HepG2 (cell line): Measurements from ENCODE around the gene GBA2. TPM values are rescaled to one million over a fixed set of nuclear protein-coding genes. Genes with fewer than 3 reads are reported as not detected.

Experiments
- DMAP1 ChIP-seq: IDR thresholded peaks from 2 replicates; pipeline ENCODE4 v1.6.1; 2016
- GZF1 ChIP-seq: sonication (generic); formaldehyde crosslinking; IDR thresholded peaks from 2 replicates; pipeline ENCODE4 v1.5.1; 2020; ENCODE audit warnings: mild to moderate bottlenecking, missing genetic modification reagents
- ISL2 ChIP-seq: sonication (generic); formaldehyde crosslinking; IDR thresholded peaks from 2 replicates; pipeline ENCODE4 v1.5.0; 2020; ENCODE audit warnings: missing genetic modification reagents
- SIN3B ChIP-seq: fragments of 150-350 bp; IDR thresholded peaks from 2 replicates; pipeline ENCODE4 v1.6.1; 2014; ENCODE audit warnings: low read length
- TOPORS ChIP-seq: sonication (generic); formaldehyde crosslinking; IDR thresholded peaks from 2 replicates; pipeline ENCODE4 v1.8.0; 2023; ENCODE audit warnings: mild to moderate bottlenecking, missing genetic modification reagents
- ZNF282 ChIP-seq: fragments of 450-650 bp; IDR thresholded peaks from 2 replicates; pipeline ENCODE4 v1.6.1; 2018; ENCODE audit not compliant: partially characterized antibody
- ZNF441 ChIP-seq: sonication (generic); formaldehyde crosslinking; IDR thresholded peaks from 2 replicates; pipeline ENCODE4 v1.7.0; 2021; ENCODE audit warnings: missing genetic modification reagents, borderline replicate concordance
- polyA plus RNA-seq, 8 experiments: library from polyadenylated mRNA; depleted of rRNA in 3 of 8; stranded (reverse) in 7 of 8; unstranded in 1 of 8; fragments of >200 nt; fragmentation: Illumina TruSeq in 4 of 8; extraction: Trizol in 4 of 8; gene quantifications; 2 replicates each; pipeline versions ENCODE4 v1.2.1 to v1.2.3, GENCODE V29; 2011 to 2016; ENCODE audit warnings: low read depth in 4 of 8, missing spikeins in 1 of 8, mixed read lengths in 1 of 8; ENCODE audit not compliant: insufficient read depth in 1 of 8
- total RNA-seq, 5 experiments: library from RNA; depleted of rRNA; stranded (reverse); fragments of >200 nt; fragmentation: Illumina TruSeq; extraction: Trizol; gene quantifications; 2 replicates each; pipeline ENCODE4 v1.2.3, GENCODE V29; 2016; ENCODE audit warnings: low read depth in 1 of 5
- TF ChIP-seq, protein P1 (sequence below): sonication (generic); formaldehyde crosslinking; IDR thresholded peaks from 2 replicates; pipeline ENCODE4 v1.4.0; 2020; ENCODE audit warnings: missing genetic modification reagents; ENCODE audit errors: not compliant biosample characterization
- TF ChIP-seq, protein P2 (sequence below): sonication (generic); formaldehyde crosslinking; IDR thresholded peaks from 2 replicates; pipeline ENCODE4 v1.5.0; 2020; ENCODE audit warnings: missing genetic modification reagents, mild to moderate bottlenecking, borderline replicate concordance
- TF ChIP-seq, protein P3 (sequence below): sonication (generic); formaldehyde crosslinking; IDR thresholded peaks from 2 replicates; pipeline ENCODE4 v1.8.1; 2023; ENCODE audit warnings: mild to moderate bottlenecking, missing genetic modification reagents
- TF ChIP-seq, protein P4 (sequence below): sonication (generic); formaldehyde crosslinking; IDR thresholded peaks from 2 replicates; pipeline ENCODE4 v1.9.0; 2022; ENCODE audit warnings: low read depth, missing genetic modification reagents
- TF ChIP-seq, protein P5 (sequence below), 2 experiments: IDR thresholded peaks; 2 replicates each; pipeline ENCODE4 v1.6.1; 2011 to 2012; ENCODE audit warnings: low read length in 2 of 2, borderline replicate concordance in 1 of 2, low read depth in 1 of 2, mild to moderate bottlenecking in 1 of 2, moderate library complexity in 1 of 2
- TF ChIP-seq, protein P6 (sequence below): sonication (generic); formaldehyde crosslinking; IDR thresholded peaks from 2 replicates; pipeline ENCODE4 v1.4.0; 2020; ENCODE audit warnings: missing genetic modification reagents, mild to moderate bottlenecking, borderline replicate concordance

The GBA2 gene
- total and polyA plus RNA-seq, 2 of the 13 experiments (the other 11 are each of a cell fraction or from before 2014, with no cell fraction given), result 37.5 to 86.1 TPM

DNA sequence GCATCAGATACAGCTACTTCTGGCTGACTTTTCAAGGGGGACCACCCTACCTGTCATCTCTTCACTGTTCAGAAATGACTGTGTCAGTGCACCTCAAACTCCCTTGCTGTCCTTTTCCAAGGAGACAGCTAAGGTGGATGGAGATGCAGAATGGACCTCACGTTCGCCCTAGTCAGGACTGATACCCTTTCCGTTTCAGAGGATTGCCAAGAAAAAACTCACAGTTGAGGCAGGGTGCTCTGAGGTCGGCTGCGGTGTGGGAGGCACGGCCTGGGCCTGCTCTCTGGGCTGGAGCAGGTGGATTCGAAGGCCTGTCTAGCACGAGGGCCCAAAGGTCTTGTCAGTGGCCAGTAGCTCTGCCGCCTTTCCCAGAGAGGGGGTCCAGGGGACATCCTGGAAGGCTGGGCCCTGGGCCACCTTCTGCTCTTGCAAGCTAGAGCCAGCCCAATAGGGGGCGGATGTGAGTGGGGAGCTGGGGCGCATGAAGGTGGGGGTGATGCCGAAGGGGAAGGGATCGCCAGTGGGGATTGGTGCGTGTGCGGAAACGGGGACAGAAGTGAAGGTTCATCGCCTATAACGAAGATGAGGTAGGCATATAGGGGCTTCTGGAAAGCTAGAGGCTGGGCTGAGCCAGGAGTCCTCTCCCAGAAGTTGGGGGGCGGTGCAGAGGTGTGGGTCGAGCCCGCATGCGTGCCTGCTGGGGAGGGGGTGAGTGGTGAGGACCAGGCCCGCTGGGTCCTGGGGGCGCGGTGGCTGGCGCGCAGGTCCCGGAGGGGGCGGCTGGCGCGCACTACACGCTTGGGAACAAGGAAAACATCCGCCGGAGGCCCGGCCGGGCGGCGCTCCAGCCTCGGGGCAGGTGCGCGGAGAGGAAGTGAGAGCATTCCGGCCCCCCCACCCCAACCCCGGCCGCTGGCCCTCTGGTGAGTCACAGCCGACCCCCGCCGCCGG, 7.5 kb upstream of the GBA2 start (continued):
- TF ChIP-seq, protein P1, sequence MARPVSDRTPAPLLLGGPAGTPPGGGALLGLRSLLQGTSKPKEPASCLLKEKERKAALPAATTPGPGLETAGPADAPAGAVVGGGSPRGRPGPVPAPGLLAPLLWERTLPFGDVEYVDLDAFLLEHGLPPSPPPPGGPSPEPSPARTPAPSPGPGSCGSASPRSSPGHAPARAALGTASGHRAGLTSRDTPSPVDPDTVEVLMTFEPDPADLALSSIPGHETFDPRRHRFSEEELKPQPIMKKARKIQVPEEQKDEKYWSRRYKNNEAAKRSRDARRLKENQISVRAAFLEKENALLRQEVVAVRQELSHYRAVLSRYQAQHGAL (CRISPR knock-in tag), result peak; percentile 41
- TF ChIP-seq DMAP1 (CRISPR knock-in tag), result peak; percentile 64; the same call in 1 of the 2 replicates
- TF ChIP-seq TOPORS (CRISPR knock-in tag), result no peak
- no peak for TF ChIP-seq ZNF282
- TF ChIP-seq, protein P2, sequence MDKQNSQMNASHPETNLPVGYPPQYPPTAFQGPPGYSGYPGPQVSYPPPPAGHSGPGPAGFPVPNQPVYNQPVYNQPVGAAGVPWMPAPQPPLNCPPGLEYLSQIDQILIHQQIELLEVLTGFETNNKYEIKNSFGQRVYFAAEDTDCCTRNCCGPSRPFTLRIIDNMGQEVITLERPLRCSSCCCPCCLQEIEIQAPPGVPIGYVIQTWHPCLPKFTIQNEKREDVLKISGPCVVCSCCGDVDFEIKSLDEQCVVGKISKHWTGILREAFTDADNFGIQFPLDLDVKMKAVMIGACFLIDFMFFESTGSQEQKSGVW (CRISPR knock-in tag), result no peak
- TF ChIP-seq, protein P3, sequence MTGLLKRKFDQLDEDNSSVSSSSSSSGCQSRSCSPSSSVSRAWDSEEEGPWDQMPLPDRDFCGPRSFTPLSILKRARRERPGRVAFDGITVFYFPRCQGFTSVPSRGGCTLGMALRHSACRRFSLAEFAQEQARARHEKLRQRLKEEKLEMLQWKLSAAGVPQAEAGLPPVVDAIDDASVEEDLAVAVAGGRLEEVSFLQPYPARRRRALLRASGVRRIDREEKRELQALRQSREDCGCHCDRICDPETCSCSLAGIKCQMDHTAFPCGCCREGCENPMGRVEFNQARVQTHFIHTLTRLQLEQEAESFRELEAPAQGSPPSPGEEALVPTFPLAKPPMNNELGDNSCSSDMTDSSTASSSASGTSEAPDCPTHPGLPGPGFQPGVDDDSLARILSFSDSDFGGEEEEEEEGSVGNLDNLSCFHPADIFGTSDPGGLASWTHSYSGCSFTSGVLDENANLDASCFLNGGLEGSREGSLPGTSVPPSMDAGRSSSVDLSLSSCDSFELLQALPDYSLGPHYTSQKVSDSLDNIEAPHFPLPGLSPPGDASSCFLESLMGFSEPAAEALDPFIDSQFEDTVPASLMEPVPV (CRISPR knock-in tag), result no peak
- TF ChIP-seq, protein P4, sequence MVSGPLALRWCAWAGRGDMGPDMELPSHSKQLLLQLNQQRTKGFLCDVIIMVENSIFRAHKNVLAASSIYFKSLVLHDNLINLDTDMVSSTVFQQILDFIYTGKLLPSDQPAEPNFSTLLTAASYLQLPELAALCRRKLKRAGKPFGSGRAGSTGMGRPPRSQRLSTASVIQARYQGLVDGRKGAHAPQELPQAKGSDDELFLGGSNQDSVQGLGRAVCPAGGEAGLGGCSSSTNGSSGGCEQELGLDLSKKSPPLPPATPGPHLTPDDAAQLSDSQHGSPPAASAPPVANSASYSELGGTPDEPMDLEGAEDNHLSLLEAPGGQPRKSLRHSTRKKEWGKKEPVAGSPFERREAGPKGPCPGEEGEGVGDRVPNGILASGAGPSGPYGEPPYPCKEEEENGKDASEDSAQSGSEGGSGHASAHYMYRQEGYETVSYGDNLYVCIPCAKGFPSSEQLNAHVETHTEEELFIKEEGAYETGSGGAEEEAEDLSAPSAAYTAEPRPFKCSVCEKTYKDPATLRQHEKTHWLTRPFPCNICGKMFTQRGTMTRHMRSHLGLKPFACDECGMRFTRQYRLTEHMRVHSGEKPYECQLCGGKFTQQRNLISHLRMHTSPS (CRISPR knock-in tag), result peak; percentile 46; the same call in 1 of the 2 replicates
- 0 out of 2 replicates have a peak, but pooled peaks have one; percentile 33 for TF ChIP-seq GZF1 (CRISPR knock-in tag)
- TF ChIP-seq, protein P5, sequence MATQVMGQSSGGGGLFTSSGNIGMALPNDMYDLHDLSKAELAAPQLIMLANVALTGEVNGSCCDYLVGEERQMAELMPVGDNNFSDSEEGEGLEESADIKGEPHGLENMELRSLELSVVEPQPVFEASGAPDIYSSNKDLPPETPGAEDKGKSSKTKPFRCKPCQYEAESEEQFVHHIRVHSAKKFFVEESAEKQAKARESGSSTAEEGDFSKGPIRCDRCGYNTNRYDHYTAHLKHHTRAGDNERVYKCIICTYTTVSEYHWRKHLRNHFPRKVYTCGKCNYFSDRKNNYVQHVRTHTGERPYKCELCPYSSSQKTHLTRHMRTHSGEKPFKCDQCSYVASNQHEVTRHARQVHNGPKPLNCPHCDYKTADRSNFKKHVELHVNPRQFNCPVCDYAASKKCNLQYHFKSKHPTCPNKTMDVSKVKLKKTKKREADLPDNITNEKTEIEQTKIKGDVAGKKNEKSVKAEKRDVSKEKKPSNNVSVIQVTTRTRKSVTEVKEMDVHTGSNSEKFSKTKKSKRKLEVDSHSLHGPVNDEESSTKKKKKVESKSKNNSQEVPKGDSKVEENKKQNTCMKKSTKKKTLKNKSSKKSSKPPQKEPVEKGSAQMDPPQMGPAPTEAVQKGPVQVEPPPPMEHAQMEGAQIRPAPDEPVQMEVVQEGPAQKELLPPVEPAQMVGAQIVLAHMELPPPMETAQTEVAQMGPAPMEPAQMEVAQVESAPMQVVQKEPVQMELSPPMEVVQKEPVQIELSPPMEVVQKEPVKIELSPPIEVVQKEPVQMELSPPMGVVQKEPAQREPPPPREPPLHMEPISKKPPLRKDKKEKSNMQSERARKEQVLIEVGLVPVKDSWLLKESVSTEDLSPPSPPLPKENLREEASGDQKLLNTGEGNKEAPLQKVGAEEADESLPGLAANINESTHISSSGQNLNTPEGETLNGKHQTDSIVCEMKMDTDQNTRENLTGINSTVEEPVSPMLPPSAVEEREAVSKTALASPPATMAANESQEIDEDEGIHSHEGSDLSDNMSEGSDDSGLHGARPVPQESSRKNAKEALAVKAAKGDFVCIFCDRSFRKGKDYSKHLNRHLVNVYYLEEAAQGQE (IDR thresholded peaks at IDR 0.05; ENCODE audit: borderline replicate concordance in 1 of 2, low read depth in 1 of 2, low read length in 2 of 2), result no peak
- TF ChIP-seq, protein P6, sequence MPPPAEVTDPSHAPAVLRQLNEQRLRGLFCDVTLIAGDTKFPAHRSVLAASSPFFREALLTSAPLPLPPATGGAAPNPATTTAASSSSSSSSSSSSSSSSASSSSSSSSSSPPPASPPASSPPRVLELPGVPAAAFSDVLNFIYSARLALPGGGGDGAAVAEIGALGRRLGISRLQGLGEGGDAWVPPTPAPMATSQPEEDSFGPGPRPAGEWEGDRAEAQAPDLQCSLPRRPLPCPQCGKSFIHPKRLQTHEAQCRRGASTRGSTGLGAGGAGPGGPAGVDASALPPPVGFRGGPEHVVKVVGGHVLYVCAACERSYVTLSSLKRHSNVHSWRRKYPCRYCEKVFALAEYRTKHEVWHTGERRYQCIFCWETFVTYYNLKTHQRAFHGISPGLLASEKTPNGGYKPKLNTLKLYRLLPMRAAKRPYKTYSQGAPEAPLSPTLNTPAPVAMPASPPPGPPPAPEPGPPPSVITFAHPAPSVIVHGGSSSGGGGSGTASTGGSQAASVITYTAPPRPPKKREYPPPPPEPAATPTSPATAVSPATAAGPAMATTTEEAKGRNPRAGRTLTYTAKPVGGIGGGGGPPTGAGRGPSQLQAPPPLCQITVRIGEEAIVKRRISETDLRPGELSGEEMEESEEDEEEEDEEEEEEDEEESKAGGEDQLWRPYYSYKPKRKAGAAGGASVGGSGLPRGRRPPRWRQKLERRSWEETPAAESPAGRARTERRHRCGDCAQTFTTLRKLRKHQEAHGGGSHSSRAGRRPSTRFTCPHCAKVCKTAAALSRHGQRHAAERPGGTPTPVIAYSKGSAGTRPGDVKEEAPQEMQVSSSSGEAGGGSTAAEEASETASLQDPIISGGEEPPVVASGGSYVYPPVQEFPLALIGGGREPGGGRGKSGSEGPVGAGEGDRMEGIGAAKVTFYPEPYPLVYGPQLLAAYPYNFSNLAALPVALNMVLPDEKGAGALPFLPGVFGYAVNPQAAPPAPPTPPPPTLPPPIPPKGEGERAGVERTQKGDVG, result 0 out of 2 replicates have a peak, but pooled peaks have one; percentile 54
- TF ChIP-seq SIN3B, result no peak
- TF ChIP-seq ZNF441 (CRISPR knock-in tag), result no peak
- peak; percentile 69 for TF ChIP-seq ISL2
